Liver (tissue), 9 donors: Measurements from ENCODE around the gene PRM2. TPM values are rescaled to one million over a fixed set of nuclear protein-coding genes. Genes with fewer than 3 reads are reported as not detected.

ENCODE experiments used
- DNase-seq: peaks from one replicate; pipeline ENCODE4 v3.0.0-alpha.2; 2017; ENCODE audit warnings: low spot score
- H3K27ac ChIP-seq, 2 donors: one replicate each; pipeline ENCODE4 v1.7.0; 2013; ENCODE audit warnings: inconsistent platforms in 2 of 2, low read length in 2 of 2, control low read depth in 1 of 2, low read depth in 1 of 2, mild to moderate bottlenecking in 1 of 2
- H3K27me3 ChIP-seq, 4 donors: one replicate each; pipeline versions ENCODE4 v1.6.1 to v1.7.0; 2013; ENCODE audit warnings: low read length in 3 of 4, inconsistent platforms in 1 of 4, mild to moderate bottlenecking in 1 of 4, moderate library complexity in 1 of 4; ENCODE audit not compliant: control insufficient read depth in 4 of 4, insufficient read depth in 4 of 4
- H3K36me3 ChIP-seq, 4 donors: one replicate each; pipeline versions ENCODE4 v1.6.1 to v1.7.0; 2013; ENCODE audit warnings: low read length in 3 of 4, mild to moderate bottlenecking in 3 of 4, low read depth in 1 of 4, moderate library complexity in 1 of 4; ENCODE audit not compliant: control insufficient read depth in 4 of 4, insufficient read depth in 3 of 4
- H3K4me1 ChIP-seq, 4 donors: one replicate each; pipeline versions ENCODE4 v1.6.1 to v1.7.0; 2013; ENCODE audit warnings: low read length in 3 of 4, mild to moderate bottlenecking in 3 of 4, moderate library complexity in 1 of 4; ENCODE audit not compliant: control insufficient read depth in 4 of 4, insufficient read depth in 4 of 4
- H3K4me3 ChIP-seq, 3 donors: one replicate each; pipeline versions ENCODE4 v1.6.1 to v1.7.0; 2013; ENCODE audit warnings: low read length in 3 of 3, control low read depth in 1 of 3, low read depth in 1 of 3, mild to moderate bottlenecking in 1 of 3
- H3K9ac ChIP-seq, 2 donors: one replicate each; pipeline ENCODE4 v1.7.0; 2013; ENCODE audit warnings: low read length in 2 of 2, mild to moderate bottlenecking in 2 of 2, moderate library complexity in 2 of 2, control low read depth in 1 of 2, low read depth in 1 of 2
- H3K9me3 ChIP-seq, 4 donors: one replicate each; pipeline versions ENCODE4 v1.6.1 to v1.7.0; 2013; ENCODE audit warnings: low read length in 3 of 4; ENCODE audit not compliant: control insufficient read depth in 4 of 4
- ATF3 ChIP-seq: IDR thresholded peaks from 2 replicates; pipeline ENCODE4 v1.6.1; 2016; ENCODE audit warnings: antibody characterized with exemption
- CTCF ChIP-seq: fragments of 150-350 bp; IDR thresholded peaks from 2 replicates; pipeline ENCODE4 v1.5.1; 2017; ENCODE audit warnings: improper control_type of control experiment, low read depth, low read length; ENCODE audit not compliant: missing input control
- EGR1 ChIP-seq, 2 donors: IDR thresholded peaks; 2 replicates each; pipeline ENCODE4 v1.6.1; 2016 to 2018; ENCODE audit warnings: antibody characterized with exemption in 2 of 2, low read depth in 2 of 2
- FOXA1 ChIP-seq: IDR thresholded peaks from 2 replicates; pipeline ENCODE4 v1.6.1; 2016; ENCODE audit warnings: antibody characterized with exemption
- FOXA2 ChIP-seq: IDR thresholded peaks from 2 replicates; pipeline ENCODE4 v1.6.1; 2016; ENCODE audit warnings: antibody characterized with exemption
- GABPA ChIP-seq, 2 donors: IDR thresholded peaks in 1 of 2; conservative IDR thresholded peaks in 1 of 2; 2 replicates each; pipeline ENCODE4 v1.6.1; 2016; ENCODE audit warnings: antibody characterized with exemption in 2 of 2, mild to moderate bottlenecking in 1 of 2, moderate library complexity in 1 of 2
- HNF4A ChIP-seq, 2 donors: conservative IDR thresholded peaks; 2 replicates each; pipeline ENCODE4 v1.6.1; 2016; ENCODE audit warnings: antibody characterized with exemption in 2 of 2, mild to moderate bottlenecking in 2 of 2
- HNF4G ChIP-seq: IDR thresholded peaks from 2 replicates; pipeline ENCODE4 v1.6.1; 2016; ENCODE audit warnings: antibody characterized with exemption
- JUND ChIP-seq, 2 donors: IDR thresholded peaks; 2 replicates each; pipeline ENCODE4 v1.6.1; 2016; ENCODE audit warnings: antibody characterized with exemption in 2 of 2
- MAX ChIP-seq: IDR thresholded peaks from 2 replicates; pipeline ENCODE4 v1.6.1; 2016; ENCODE audit warnings: antibody characterized with exemption
- NR2F2 ChIP-seq: IDR thresholded peaks from 2 replicates; pipeline ENCODE4 v1.6.1; 2016; ENCODE audit warnings: antibody characterized with exemption
- RAD21 ChIP-seq, 2 donors: IDR thresholded peaks; 2 replicates each; pipeline ENCODE4 v1.6.1; 2016; ENCODE audit warnings: antibody characterized with exemption in 2 of 2, mild to moderate bottlenecking in 2 of 2
- REST ChIP-seq: IDR thresholded peaks from 2 replicates; pipeline ENCODE4 v1.6.1; 2016; ENCODE audit warnings: antibody characterized with exemption, mild to moderate bottlenecking
- RXRA ChIP-seq, 2 donors: IDR thresholded peaks; 2 replicates each; pipeline ENCODE4 v1.6.1; 2017 to 2018; ENCODE audit warnings: antibody characterized with exemption in 2 of 2, mild to moderate bottlenecking in 1 of 2
- SP1 ChIP-seq: IDR thresholded peaks from 2 replicates; pipeline ENCODE4 v1.6.1; 2018; ENCODE audit warnings: antibody characterized with exemption, mild to moderate bottlenecking
- TAF1 ChIP-seq: conservative IDR thresholded peaks from 2 replicates; pipeline ENCODE4 v1.6.1; 2016; ENCODE audit warnings: antibody characterized with exemption, mild to moderate bottlenecking
- YY1 ChIP-seq: IDR thresholded peaks from 2 replicates; pipeline ENCODE4 v1.6.1; 2016; ENCODE audit warnings: antibody characterized with exemption, mild to moderate bottlenecking
- ZBTB33 ChIP-seq: IDR thresholded peaks from 2 replicates; pipeline ENCODE4 v1.6.1; 2016; ENCODE audit warnings: antibody characterized with exemption
- WGBS: extraction: QIAGEN DNeasy Blood & Tissue Kit; methylation state at CpG from one replicate; pipeline ENCODE4 v1.1.7; 2013; 5-methylcytosine and 5-hydroxymethylcytosine counted together
- polyA plus RNA-seq, 2 donors: library from polyadenylated mRNA; stranded (reverse) in 1 of 2; unstranded in 1 of 2; fragments of 200-250 nt in 1 of 2; fragments of >200 nt in 1 of 2; fragmentation: Nextera tagmentation in 1 of 2; extraction: Ambion mirVana in 1 of 2; gene quantifications; one replicate each; pipeline versions ENCODE4 v1.2.1 to v1.2.3, GENCODE V29; 2013 to 2015
- total RNA-seq, 2 donors: library from RNA; depleted of rRNA; stranded (reverse); fragments of >200 nt; gene quantifications; one replicate each; pipeline ENCODE4 v1.2.3, GENCODE V29; 2014
- donor health status: healthy.
- donor health status: healthy.
- donor health status: healthy.
- donor health status: healthy.
- donor health status: healthy.

PRM2 gene
- total and polyA plus RNA-seq, 4 donors = not detected

- no peak for TF ChIP-seq CTCF
- TF ChIP-seq FOXA1 = peak; percentile 20
- peak; percentile 42 to 63 for TF ChIP-seq JUND (IDR thresholded peaks at IDR 0.05)
- TF ChIP-seq NR2F2 = peak; percentile 47
- TF ChIP-seq TAF1 = no peak
- TF ChIP-seq ZBTB33 = no peak
These were observed 30.8 kb upstream of the PRM2 start (continued) for GRCh38 chr16:11306997-11307638.

- Histone ChIP-seq H3K27me3 (no peaks in the 10 kb centered on the region), H3K36me3 (no peaks in the 10 kb centered on the region), H3K4me3 (no peak overlapping the region), H3K27ac (no peak overlapping the region), H3K9me3 (no peaks in the 10 kb centered on the region), H3K9ac (no peak overlapping the region), H3K4me1 (peaks cover 0 to 5% (median 1%) of the 10 kb centered on the region in 4 donors)
- WGBS = 91% methylated on average over 8 of the region's 8 CpGs
- no peak for TF ChIP-seq SP1
- TF ChIP-seq CTCF = no peak
- TF ChIP-seq FOXA2 = no peak
- TF ChIP-seq JUND (IDR thresholded peaks at IDR 0.05) = no peak
- no peak for TF ChIP-seq FOXA1
- no peak for TF ChIP-seq REST
- TF ChIP-seq HNF4A (conservative IDR thresholded peaks at IDR 0.05) = no peak
- no peak for TF ChIP-seq RAD21 (IDR thresholded peaks at IDR 0.05)
- TF ChIP-seq NR2F2 = no peak
- TF ChIP-seq MAX = no peak
- no peak for TF ChIP-seq HNF4G
- TF ChIP-seq EGR1 (IDR thresholded peaks at IDR 0.05; ENCODE audit: low read depth in 2 of 2) = no peak
- TF ChIP-seq YY1 = no peak
- no peak for TF ChIP-seq ATF3
- TF ChIP-seq TAF1 = no peak
- no peak for TF ChIP-seq ZBTB33
- TF ChIP-seq RXRA (IDR thresholded peaks at IDR 0.05) = no peak
- no peak for TF ChIP-seq GABPA (IDR thresholded peaks at IDR 0.05 in 1 of 2, conservative IDR thresholded peaks at IDR 0.05 in 1 of 2)
- DNase-seq = no peak
These were observed 30.1 kb upstream of the PRM2 start for GRCh38 chr16:11306381-11306780.
